GM12878 (cell line): ENCODE data around the gene DPF3. TPM values are rescaled to one million over a fixed set of nuclear protein-coding genes. Genes with fewer than 3 reads are reported as not detected.

Experiments used
- ATAC-seq: fragments of 200-7000 bp; cut with Tn5 transposase; 3 replicates; pipeline ENCODE4 v1.9.1; 2020; ENCODE audit warnings: mild to moderate bottlenecking, moderate library complexity
- BruUV-seq: library from RNA; stranded (reverse); fragments of 400-500 nt; replicated peaks from 2 replicates; lab custom pipeline; 2021; lab: Mats Ljungman, UMichigan
- CTCF ChIA-PET: fragments of 300-600 bp; sonication (Branson Sonifier 250); formaldehyde crosslinking; extraction: SDS; loops from one replicate; lab custom pipeline; 2021; ENCODE audit warnings: inconsistent platforms; lab: Yijun Ruan, JAX
- POLR2A ChIA-PET: fragments of 350-600 bp; formaldehyde crosslinking; extraction: SDS; loops from one replicate; lab custom pipeline; 2021; ENCODE audit warnings: inconsistent platforms; lab: Charles Lee
- RAD21 ChIA-PET: fragments of 300-600 bp; sonication (Branson Sonifier 250); formaldehyde crosslinking; loops from one replicate; lab custom pipeline; 2023; ENCODE audit warnings: antibody characterized with exemption; ENCODE audit not compliant: unreplicated experiment; lab: Charles Lee
- SMC1A ChIA-PET: fragments of 300-600 bp; sonication (Branson Sonifier 250); formaldehyde crosslinking; loops from one replicate; lab custom pipeline; 2023; ENCODE audit not compliant: unreplicated experiment, uncharacterized antibody; lab: Charles Lee
- DNase-seq: peaks from one replicate; pipeline ENCODE4 v3.0.0-alpha.2; 2011; ENCODE audit warnings: low read depth, low spot score
- FAIRE-seq: peaks from 3 replicates; lab custom pipeline; 2011; peaks lifted over from hg19 to GRCh38; lab: Jason Lieb, UNC
- H2AFZ ChIP-seq: 2 replicates; pipeline ENCODE4 v1.6.0; 2011; ENCODE audit warnings: low read depth, low read length, control low read depth; ENCODE audit not compliant: control insufficient read depth
- H3K27ac ChIP-seq: 2 replicates; pipeline ENCODE4 v1.5.1; 2011; ENCODE audit warnings: control low read depth; ENCODE audit not compliant: control insufficient read depth, insufficient read depth
- H3K27me3 ChIP-seq, 2 experiments: replicated peaks in 1 of 2; 2 replicates each; pipeline versions ENCODE4 v1.6.0 to v1.6.1; 2011; ENCODE audit warnings: low read length in 1 of 2; ENCODE audit not compliant: control insufficient read depth in 2 of 2, insufficient read depth in 2 of 2
- H3K36me3 ChIP-seq, 2 experiments: 2 replicates each; pipeline ENCODE4 v1.5.1; 2011; ENCODE audit warnings: low read length in 1 of 2; ENCODE audit not compliant: control insufficient read depth in 2 of 2, insufficient read depth in 2 of 2
- H3K4me1 ChIP-seq: 2 replicates; pipeline ENCODE4 v1.6.1; 2011; ENCODE audit warnings: mild to moderate bottlenecking, low read length, moderate library complexity, mixed read lengths; ENCODE audit not compliant: control insufficient read depth, insufficient read depth
- H3K4me2 ChIP-seq: 2 replicates; pipeline ENCODE4 v1.6.0; 2011; ENCODE audit warnings: control low read depth; ENCODE audit not compliant: control insufficient read depth, insufficient read depth
- H3K4me3 ChIP-seq: fragments of 200-600 bp; sonication (generic); 2 replicates; pipeline ENCODE4 v1.5.1; 2016
- H3K79me2 ChIP-seq: 2 replicates; pipeline ENCODE4 v1.6.0; 2011; ENCODE audit warnings: low read length; ENCODE audit not compliant: control insufficient read depth, insufficient read depth
- H3K9ac ChIP-seq: 2 replicates; pipeline ENCODE4 v1.8.0; 2011; ENCODE audit warnings: low read length, control low read depth, mixed read lengths; ENCODE audit not compliant: control insufficient read depth, insufficient read depth
- H3K9me3 ChIP-seq: replicated peaks from 3 replicates; pipeline ENCODE4 v1.5.1; 2011; ENCODE audit warnings: mild to moderate bottlenecking, low read length; ENCODE audit not compliant: control insufficient read depth, insufficient read depth
- H4K20me1 ChIP-seq: 2 replicates; pipeline ENCODE4 v1.6.0; 2011; ENCODE audit not compliant: control insufficient read depth, insufficient read depth
- BCL3 ChIP-seq: IDR thresholded peaks from 2 replicates; pipeline ENCODE4 v1.6.1; 2011; ENCODE audit warnings: borderline replicate concordance, low read depth, mild to moderate bottlenecking, moderate library complexity, low read length; ENCODE audit not compliant: insufficient read depth, poor library complexity, severe bottlenecking
- EED ChIP-seq: sonication (generic); IDR thresholded peaks from 2 replicates; pipeline ENCODE4 v1.6.1; 2016; ENCODE audit warnings: antibody characterized with exemption, low read depth
- HCFC1 ChIP-seq: fragments of 150-350 bp; IDR thresholded peaks from 2 replicates; pipeline ENCODE4 v1.6.1; 2014; ENCODE audit warnings: low read length
- IKZF1 ChIP-seq: fragments of 450-650 bp; conservative IDR thresholded peaks from 2 replicates; pipeline ENCODE4 v1.6.1; 2017; ENCODE audit warnings: antibody characterized with exemption, mild to moderate bottlenecking
- IKZF2 ChIP-seq, 2 experiments: fragments of 450-650 bp; IDR thresholded peaks; 2 replicates each; pipeline ENCODE4 v1.6.1; 2017; ENCODE audit warnings: mild to moderate bottlenecking in 2 of 2, moderate library complexity in 2 of 2
- JUND ChIP-seq: IDR thresholded peaks from 2 replicates; pipeline ENCODE4 v1.6.1; 2012; ENCODE audit warnings: low read depth, mild to moderate bottlenecking, low read length, improper control_type of control experiment, moderate library complexity
- POU2F2 ChIP-seq: IDR thresholded peaks from 3 replicates; pipeline ENCODE4 v1.6.1; 2011; ENCODE audit warnings: low read depth, mild to moderate bottlenecking, low read length, borderline replicate concordance
- REST ChIP-seq: IDR thresholded peaks from 2 replicates; pipeline ENCODE4 v1.6.1; 2012; ENCODE audit warnings: mild to moderate bottlenecking, low read depth, low read length
- RUNX3 ChIP-seq: IDR thresholded peaks from 2 replicates; pipeline ENCODE4 v1.6.1; 2012; ENCODE audit warnings: low read length, inconsistent platforms
- SREBF1 ChIP-seq: IDR thresholded peaks from 2 replicates; pipeline ENCODE4 v1.6.1; 2012; ENCODE audit warnings: mild to moderate bottlenecking, low read length
- ZNF217 ChIP-seq: fragments of 450-650 bp; IDR thresholded peaks from 2 replicates; pipeline ENCODE4 v1.6.1; 2017; ENCODE audit warnings: antibody characterized with exemption, mild to moderate bottlenecking
- WGBS: methylation state at CpG from one replicate; pipeline ENCODE4 v1.1.6; 2016; ENCODE audit warnings: low lambda C conversion rate; ENCODE audit not compliant: insufficient replicate concordance, insufficient coverage; ENCODE audit errors: missing lambda C conversion rate; 5-methylcytosine and 5-hydroxymethylcytosine counted together
- in situ Hi-C: fragments of 300-500 bp; cut with MboI; formaldehyde crosslinking; loops from 9 replicates; pipeline ENCODE4 v1.14.3; 2018; ENCODE audit warnings: mixed read lengths
- intact Hi-C: fragments of 100-400 bp; cut with micrococcal nuclease; formaldehyde crosslinking; loops from one replicate; pipeline ENCODE4 v1.14.2; 2022; ENCODE audit not compliant: unreplicated experiment
- polyA plus RNA-seq, 11 experiments: library from polyadenylated mRNA; depleted of rRNA in 4 of 11; unstranded in 6 of 11; stranded (reverse) in 5 of 11; fragments of >200 nt; fragmentation: Nextera tagmentation in 4 of 11; fragmentation: Illumina TruSeq in 1 of 11; extraction: Ambion mirVana in 4 of 11; extraction: Trizol in 1 of 11; gene quantifications; 1 replicate in 1 of 11; 2 replicates in 10 of 11; pipeline versions ENCODE4 v1.2.1 to v1.2.3, GENCODE V29; 2011 to 2016; ENCODE audit warnings: inconsistent platforms in 2 of 11, missing spikeins in 2 of 11, low read depth in 1 of 11
- total RNA-seq, 4 experiments: library from RNA; depleted of rRNA in 3 of 4; stranded (reverse); fragments of >200 nt in 3 of 4; fragmentation: Illumina TruSeq in 1 of 4; extraction: Trizol in 1 of 4; gene quantifications; 2 replicates each; pipeline versions ENCODE4 v1.2.1 to v1.2.3, GENCODE V29; 2013 to 2021

DPF3 gene
- total and polyA plus RNA-seq, 10 of the 15 experiments (the other 5 are each of a cell fraction or from before 2014, with no cell fraction given), result 0.69 to 8.0 (median 2.2) TPM

- ChIA-PET SMC1A (interaction anchor here (0.6 to 2.3 kb wide), 14 partner anchors 10 to 247 kb away, joined by 3 to 8 read pairs (median 4); no protein-coding TSS in a partner anchor), CTCF (interaction anchor here (0.8 to 1.4 kb wide), 4 partner anchors 14 to 136 kb away, joined by 3 to 4 read pairs (median 4); no protein-coding TSS in a partner anchor), POLR2A (interaction anchor here (1.0 to 1.4 kb wide), 3 partner anchors 13 to 65 kb away, joined by 3 to 4 read pairs (median 3); no protein-coding TSS in a partner anchor), RAD21 (interaction anchor here (0.6 to 1.0 kb wide), 4 partner anchors 18 to 287 kb away, joined by 4 to 5 read pairs (median 4); partner anchors contain the start of gene DPF3)
- WGBS, result 13% methylated on average over 10 of the region's 10 CpGs
- no peak overlapping the region for H3K4me3 ChIP-seq
- in situ Hi-C loops (no loop called here), intact Hi-C loops (no loop called here)
- H3K9ac ChIP-seq, result no peak overlapping the region
- H3K9me3 ChIP-seq, result no peaks in the 10 kb centered on the region
- FAIRE-seq (no peak), DNase-seq (no peak)
- H4K20me1 ChIP-seq, result no peaks in the 10 kb centered on the region
- no peak overlapping the region for H3K4me2 ChIP-seq
- H3K79me2 ChIP-seq, result no peaks in the 10 kb centered on the region
- no peak overlapping the region for H2AFZ ChIP-seq
- TF ChIP-seq JUND (no peak), SREBF1 (no peak), IKZF1 (peak; percentile 42), ZNF217 (0 out of 2 replicates have a peak, but pooled peaks have one; percentile 55), HCFC1 (no peak), IKZF2 (IDR thresholded peaks at IDR 0.05) (peak; percentile 15 to 16; a peak in 1 of 4 replicates), RUNX3 (peak; percentile 57), BCL3 (no peak), EED (0 out of 2 replicates have a peak, but pooled peaks have one; percentile 20), POU2F2 (no peak), REST (no peak)
- TF ChIP-seq, all 136 proteins: peak for 5
- peaks cover 9% of the 10 kb centered on the region for H3K4me1 ChIP-seq
- H3K27me3 ChIP-seq, result peaks cover 0 to 4% of the 10 kb centered on the region in 2 experiments; a peak in 1 of 4 replicates
- BruUV-seq, result no TSS peak
- no peaks in the 10 kb centered on the region for H3K36me3 ChIP-seq
- peak; percentile 81 for ATAC-seq
- no peak overlapping the region for H3K27ac ChIP-seq
These were observed 244.2 kb downstream of the DPF3 start for GRCh38 chr14:72649603-72650227.
